NCI-H2196 treated with DMSO at 0.1 percent for 48 hours (cell line): ENCODE measurements around the gene RNF144B.
"Not testable (repeated sequence)": the region's sequence is repeated elsewhere in the genome, so short reads cannot be mapped to it uniquely, and the experiment has no call there.

Experiments used
- DNase-seq: peaks from one replicate; lab custom pipeline; 2025; ENCODE audit not compliant: unreplicated experiment; lab: John Stamatoyannopoulos, UW

The RNF144B gene

GRCh38 chr6:18439581-18439980 lies 52.4 kb downstream of the RNF144B start:
- DNase-seq = no peak

GRCh38 chr6:18441251-18441979 lies 54.3 kb downstream of the RNF144B start:
- DNase-seq = no peak

- no peak for DNase-seq
Measured at GRCh38 chr6:18444111-18444510, 57.0 kb downstream of the RNF144B start.

- DNase-seq = no peak
Measured at GRCh38 chr6:18445228-18445627, 58.1 kb downstream of the RNF144B start.

GRCh38 chr6:18446771-18447170 lies 59.6 kb downstream of the RNF144B start:
- no peak for DNase-seq

GRCh38 chr6:18447552-18447951 lies 60.4 kb downstream of the RNF144B start:
- no peak for DNase-seq

- no peak for DNase-seq
Measured at GRCh38 chr6:18451756-18452155, 64.6 kb downstream of the RNF144B start.

GRCh38 chr6:18454446-18454845 lies 67.3 kb downstream of the RNF144B start:
- no peak for DNase-seq

GRCh38 chr6:18457065-18457737 lies 70.1 kb downstream of the RNF144B start:
- no peak for DNase-seq

GRCh38 chr6:18458086-18458485 lies 70.9 kb downstream of the RNF144B start:
- not testable (repeated sequence) for DNase-seq

- no peak for DNase-seq
Measured at GRCh38 chr6:18463429-18463828, 76.3 kb downstream of the RNF144B start.

- DNase-seq = no peak
Measured at GRCh38 chr6:18464176-18464575, 77.0 kb downstream of the RNF144B start.

GRCh38 chr6:18465410-18466154 lies 78.4 kb downstream of the RNF144B start:
- DNase-seq = no peak

GRCh38 chr6:18467741-18468502 lies 80.8 kb downstream of the RNF144B start:
- DNase-seq = no peak

- no peak for DNase-seq
Measured at GRCh38 chr6:18468503-18468843, 81.3 kb downstream of the RNF144B start.

- DNase-seq = no peak
Measured at GRCh38 chr6:18469536-18469935, 82.4 kb downstream of the RNF144B start.

GRCh38 chr6:18471232-18471964 lies 84.2 kb downstream of the RNF144B start:
- DNase-seq = no peak

- no peak for DNase-seq
Measured at GRCh38 chr6:18472941-18473340, 85.8 kb downstream of the RNF144B start.

GRCh38 chr6:18473755-18474154 lies 86.6 kb downstream of the RNF144B start:
- DNase-seq = no peak

GRCh38 chr6:18477301-18477941 lies 90.3 kb downstream of the RNF144B start:
- no peak for DNase-seq
